Muscle layer of duodenum (tissue), 2 donors: ENCODE measurements around the gene C20orf202.

ENCODE experiments used
- H3K27ac ChIP-seq: one replicate; pipeline ENCODE4 v1.7.0; 2013; ENCODE audit warnings: mild to moderate bottlenecking, low read length
- H3K27me3 ChIP-seq: one replicate; pipeline ENCODE4 v1.7.0; 2013; ENCODE audit warnings: low read depth, mild to moderate bottlenecking, control low read depth, low read length
- H3K36me3 ChIP-seq, 2 donors: one replicate each; pipeline ENCODE4 v1.7.0; 2013; ENCODE audit warnings: low read length in 2 of 2, control low read depth in 1 of 2, mild to moderate bottlenecking in 1 of 2; ENCODE audit not compliant: insufficient read depth in 2 of 2, control insufficient read depth in 1 of 2
- H3K4me1 ChIP-seq, 2 donors: one replicate each; pipeline ENCODE4 v1.7.0; 2013; ENCODE audit warnings: low read length in 2 of 2, mild to moderate bottlenecking in 2 of 2, control low read depth in 1 of 2, moderate library complexity in 1 of 2; ENCODE audit not compliant: insufficient read depth in 2 of 2, control insufficient read depth in 1 of 2
- H3K4me3 ChIP-seq, 2 donors: one replicate each; pipeline ENCODE4 v1.7.0; 2013; ENCODE audit warnings: low read length in 2 of 2, low read depth in 1 of 2, mild to moderate bottlenecking in 1 of 2
- H3K9me3 ChIP-seq, 2 donors: one replicate each; pipeline ENCODE4 v1.7.0; 2013; ENCODE audit warnings: low read length in 2 of 2, control low read depth in 1 of 2, mild to moderate bottlenecking in 1 of 2; ENCODE audit not compliant: control insufficient read depth in 1 of 2
- donor health status: healthy.

Gene C20orf202

GRCh38 chr20:1196634-1197033, 6.6 kb upstream of the C20orf202 start:
- no peaks in the 10 kb centered on the region for H3K9me3 ChIP-seq

DNA sequence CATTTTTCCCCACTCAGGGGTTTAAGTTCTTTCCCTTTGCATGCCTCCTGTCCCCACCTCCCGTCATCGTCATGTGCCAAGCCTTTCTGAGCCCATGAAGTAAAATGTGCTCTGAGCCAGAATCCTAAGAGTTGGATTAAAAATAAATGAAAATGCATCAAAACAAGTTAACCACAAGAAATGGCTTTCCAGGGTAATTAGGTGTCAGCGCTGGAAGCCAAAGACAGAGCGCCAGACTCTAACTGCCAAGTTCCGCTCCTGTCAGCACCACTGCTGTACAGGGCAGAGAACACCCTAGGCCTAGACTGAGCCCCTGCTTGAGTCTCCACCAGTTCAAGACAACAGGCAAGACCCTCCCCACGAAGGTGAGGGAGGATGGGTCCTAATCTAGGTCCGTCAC, 5.5 kb upstream of the C20orf202 start:
- no peaks in the 10 kb centered on the region for H3K4me1 ChIP-seq
- no peaks in the 10 kb centered on the region for H3K36me3 ChIP-seq
- H3K9me3 ChIP-seq, result no peaks in the 10 kb centered on the region
- H3K4me3 ChIP-seq, result no peak overlapping the region
- H3K27ac ChIP-seq, result no peak overlapping the region
- no peaks in the 10 kb centered on the region for H3K27me3 ChIP-seq

More at GRCh38 chr20:1196634-1197033, 6.6 kb upstream of the C20orf202 start:
- no peaks in the 10 kb centered on the region for H3K27me3 ChIP-seq
- H3K27ac ChIP-seq, result no peak overlapping the region
- no peaks in the 10 kb centered on the region for H3K4me1 ChIP-seq
- no peaks in the 10 kb centered on the region for H3K36me3 ChIP-seq
- no peak overlapping the region for H3K4me3 ChIP-seq

DNA sequence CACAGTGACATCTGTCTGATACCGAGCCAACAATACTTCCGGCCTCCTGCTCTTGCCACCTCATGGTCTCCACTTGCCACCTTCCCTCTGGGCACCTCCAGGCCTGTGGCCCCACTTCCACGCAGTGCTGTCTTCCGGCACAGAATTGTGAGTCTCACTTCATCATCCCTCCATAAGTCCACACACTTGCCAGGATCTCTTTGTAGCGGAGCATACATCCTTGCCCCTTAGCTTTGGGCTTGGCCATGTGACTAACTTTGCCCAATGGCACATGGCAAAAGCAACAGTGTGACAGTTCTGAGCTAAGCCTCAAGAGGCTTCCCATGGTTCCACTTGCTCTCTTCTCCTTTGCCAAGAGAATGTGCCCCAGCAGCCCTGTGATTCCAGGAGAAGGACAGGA, 4.5 kb upstream of the C20orf202 start:
- no peaks in the 10 kb centered on the region for H3K27me3 ChIP-seq
- H3K4me3 ChIP-seq, result no peak overlapping the region
- H3K27ac ChIP-seq, result no peak overlapping the region
- H3K4me1 ChIP-seq, result no peaks in the 10 kb centered on the region
- H3K9me3 ChIP-seq, result no peaks in the 10 kb centered on the region
- no peaks in the 10 kb centered on the region for H3K36me3 ChIP-seq

DNA sequence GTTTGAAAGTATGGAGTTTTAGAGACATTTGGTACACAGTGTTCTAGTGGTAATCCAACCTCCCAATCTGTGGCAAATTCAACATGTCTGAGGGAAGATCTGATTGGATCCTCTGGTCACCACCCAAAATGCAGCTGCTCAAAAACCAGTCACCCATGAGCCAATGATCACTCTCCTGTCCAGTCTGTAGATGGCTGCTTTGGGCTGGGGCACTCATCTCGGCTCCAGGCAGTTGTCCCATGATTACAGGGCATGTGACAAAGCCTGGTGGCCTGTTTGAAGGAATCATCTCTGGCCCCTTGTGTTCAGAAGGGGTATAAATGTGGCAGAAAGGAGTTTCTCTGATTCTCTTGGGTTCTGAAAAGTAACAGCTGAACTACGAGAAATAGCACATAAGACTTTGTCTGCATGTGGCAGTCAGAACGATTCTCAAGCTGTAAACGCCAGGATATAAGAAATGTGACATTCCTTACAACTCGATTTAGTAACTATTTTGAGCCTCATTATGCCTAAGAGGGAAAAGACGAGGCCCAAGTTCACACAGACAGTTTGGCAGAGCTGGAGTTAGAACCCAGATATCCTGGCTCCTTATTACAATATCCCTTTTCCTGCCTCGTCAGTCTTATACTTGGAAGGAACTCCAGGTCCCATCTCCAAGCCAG, 3.9 kb upstream of the C20orf202 start:
- H3K27ac ChIP-seq, result no peak overlapping the region
- H3K27me3 ChIP-seq, result no peaks in the 10 kb centered on the region
- no peaks in the 10 kb centered on the region for H3K4me1 ChIP-seq
- no peaks in the 10 kb centered on the region for H3K36me3 ChIP-seq
- H3K4me3 ChIP-seq, result no peak overlapping the region
- no peaks in the 10 kb centered on the region for H3K9me3 ChIP-seq

DNA sequence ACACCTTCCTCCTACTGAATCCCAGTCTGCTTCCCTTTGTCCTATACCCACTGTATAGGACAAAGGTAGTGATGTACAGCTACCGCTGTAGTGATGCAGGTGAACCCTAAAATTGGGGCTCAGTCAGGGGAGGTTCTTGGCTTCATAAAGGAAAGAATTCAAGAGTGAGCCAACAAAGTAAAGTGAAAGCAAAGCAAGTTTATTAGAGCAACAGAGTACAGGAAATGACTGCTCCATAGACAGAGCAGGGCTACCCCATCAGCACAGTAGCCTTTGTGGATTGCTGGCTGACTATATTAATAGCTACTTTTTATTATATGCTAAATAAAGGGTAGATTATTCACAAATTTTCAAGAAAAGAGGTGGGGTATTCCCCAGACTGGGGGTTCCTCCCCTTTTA, 3.3 kb upstream of the C20orf202 start:
- Histone ChIP-seq H3K27me3 (no peaks in the 10 kb centered on the region), H3K36me3 (no peaks in the 10 kb centered on the region), H3K4me3 (no peak overlapping the region), H3K9me3 (no peaks in the 10 kb centered on the region), H3K4me1 (no peaks in the 10 kb centered on the region), H3K27ac (no peak overlapping the region)

DNA sequence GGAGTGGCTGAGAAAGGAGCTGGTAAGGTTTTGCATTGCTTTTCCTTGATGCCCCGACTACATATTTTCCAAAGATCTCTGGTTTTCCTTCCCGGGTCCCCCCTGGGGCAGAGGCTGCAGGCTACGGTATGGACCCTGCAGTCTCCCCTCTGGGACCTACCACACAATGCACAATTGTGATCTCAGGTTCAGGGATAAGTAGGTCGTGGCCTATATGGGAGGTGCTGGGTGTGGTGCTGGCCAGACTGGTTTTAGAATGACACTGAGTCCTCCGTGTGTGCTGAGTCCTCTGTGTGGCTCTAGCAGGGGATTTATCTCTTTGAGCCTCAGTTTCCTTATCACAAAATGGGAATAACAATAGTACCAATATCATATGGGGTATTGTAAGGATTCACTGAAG, 376 bp downstream of the C20orf202 start:
- no peaks in the 10 kb centered on the region for H3K27me3 ChIP-seq
- H3K9me3 ChIP-seq, result no peaks in the 10 kb centered on the region
- H3K27ac ChIP-seq, result no peak overlapping the region
- no peaks in the 10 kb centered on the region for H3K4me1 ChIP-seq
- H3K36me3 ChIP-seq, result no peaks in the 10 kb centered on the region
- H3K4me3 ChIP-seq, result no peak overlapping the region

GRCh38 chr20:1204113-1204512, 859 bp downstream of the C20orf202 start:
- H3K9me3 ChIP-seq, result no peaks in the 10 kb centered on the region
- no peaks in the 10 kb centered on the region for H3K27me3 ChIP-seq
- no peak overlapping the region for H3K27ac ChIP-seq
- H3K4me1 ChIP-seq, result no peaks in the 10 kb centered on the region
- H3K36me3 ChIP-seq, result no peaks in the 10 kb centered on the region
- H3K4me3 ChIP-seq, result no peak overlapping the region

GRCh38 chr20:1204576-1204975, 1.3 kb downstream of the C20orf202 start:
- Histone ChIP-seq H3K27me3 (no peaks in the 10 kb centered on the region), H3K4me3 (no peak overlapping the region), H3K9me3 (no peaks in the 10 kb centered on the region), H3K36me3 (no peaks in the 10 kb centered on the region), H3K27ac (no peak overlapping the region), H3K4me1 (no peaks in the 10 kb centered on the region)

DNA sequence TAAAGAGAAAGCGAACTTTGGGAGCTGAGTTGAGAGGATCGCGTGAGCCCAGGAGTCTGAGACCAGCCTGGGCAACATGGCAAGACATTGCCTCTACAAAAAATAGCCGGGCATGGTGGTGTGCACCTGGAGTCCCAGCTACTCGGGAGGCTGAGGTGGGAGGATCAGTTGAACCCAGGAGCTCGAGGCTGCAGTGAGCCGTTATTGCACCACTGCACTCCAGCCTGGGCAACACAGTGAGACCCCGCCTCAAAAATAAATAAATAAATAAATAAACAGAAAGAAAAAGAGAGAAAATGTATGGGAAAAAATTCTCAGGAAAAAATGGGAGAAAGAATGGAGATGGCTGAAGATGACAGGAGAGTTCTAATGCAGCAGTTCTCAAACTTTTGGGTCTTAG, 2.5 kb downstream of the C20orf202 start:
- no peaks in the 10 kb centered on the region for H3K27me3 ChIP-seq
- H3K4me1 ChIP-seq, result no peaks in the 10 kb centered on the region
- no peak overlapping the region for H3K27ac ChIP-seq
- H3K9me3 ChIP-seq, result no peaks in the 10 kb centered on the region
- no peaks in the 10 kb centered on the region for H3K36me3 ChIP-seq
- H3K4me3 ChIP-seq, result no peak overlapping the region

DNA sequence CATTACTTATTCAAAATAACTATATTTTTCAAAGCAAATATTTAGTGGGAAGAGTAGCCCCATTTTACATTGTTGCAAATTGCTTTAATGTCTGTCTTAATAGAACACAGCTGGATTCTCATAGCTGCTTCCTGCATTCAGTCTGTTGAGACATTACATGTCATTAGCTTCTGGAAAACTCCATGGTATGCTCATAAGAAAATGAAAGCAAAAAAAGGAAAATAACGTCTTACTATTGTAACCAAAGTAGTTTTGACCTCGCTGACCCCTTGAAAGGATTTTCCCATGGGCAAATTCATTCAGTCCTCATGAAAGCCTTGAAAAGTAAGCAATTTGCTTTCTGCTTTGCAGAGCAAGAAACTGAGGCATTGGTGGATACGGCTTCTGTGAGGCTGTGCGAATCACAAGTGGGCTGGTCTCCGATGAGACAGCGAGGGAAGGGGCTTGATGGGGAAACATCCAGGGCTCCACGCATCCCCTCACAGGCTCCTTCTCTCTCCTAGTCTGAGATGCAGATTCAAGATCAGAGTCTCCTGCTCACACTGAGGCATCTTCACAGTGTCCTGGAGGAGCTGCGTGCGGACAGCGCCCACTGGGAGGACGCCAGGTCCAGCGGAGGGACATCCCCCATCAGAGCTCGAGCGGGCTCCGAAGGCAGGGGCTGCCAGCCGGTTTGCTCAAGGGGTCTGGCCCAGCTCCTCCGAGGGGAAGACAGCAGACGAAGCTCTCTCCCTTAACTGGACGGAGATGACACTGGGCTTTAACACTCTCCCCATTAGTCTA, 3.3 kb downstream of the C20orf202 start:
- Histone ChIP-seq H3K27ac (no peak overlapping the region), H3K4me3 (no peak overlapping the region), H3K9me3 (no peaks in the 10 kb centered on the region), H3K27me3 (no peaks in the 10 kb centered on the region), H3K36me3 (no peaks in the 10 kb centered on the region), H3K4me1 (no peaks in the 10 kb centered on the region)

- no peak overlapping the region for H3K4me3 ChIP-seq
These were observed 4.1 kb downstream of the C20orf202 start for GRCh38 chr20:1207293-1207878.

More at GRCh38 chr20:1207293-1207878, 4.1 kb downstream of the C20orf202 start:
- Histone ChIP-seq H3K4me1 (no peaks in the 10 kb centered on the region), H3K9me3 (no peaks in the 10 kb centered on the region), H3K36me3 (no peaks in the 10 kb centered on the region), H3K27me3 (no peaks in the 10 kb centered on the region), H3K27ac (no peak overlapping the region)
